T-cell (primary cell): ENCODE data around the gene GPC5. TPM values are rescaled to one million over a fixed set of nuclear protein-coding genes. Genes with fewer than 3 reads are reported as not detected.

Experiments
- ATAC-seq, 4 experiments: fragments of 200-7000 bp in 3 of 4; fragments of 150-1000 bp in 1 of 4; cut with Tn5 transposase; replicated peaks in 1 of 4; 1 replicate in 3 of 4; 2 replicates in 1 of 4; pipeline ENCODE4 v1.10.0; 2021; ENCODE audit warnings: moderate library complexity in 3 of 4, mild to moderate bottlenecking in 2 of 4, moderate number of reproducible peaks in 1 of 4
- CTCF ChIA-PET, 2 donors: fragments of 300-600 bp; sonication (Branson Sonifier 250); formaldehyde crosslinking; loops; one replicate each; lab custom pipeline; 2022; ENCODE audit warnings: antibody characterized with exemption in 2 of 2; lab: Charles Lee
- POLR2A ChIA-PET, 2 donors: fragments of 300-600 bp; sonication (Branson Sonifier 250); formaldehyde crosslinking; loops; one replicate each; lab custom pipeline; 2022; ENCODE audit warnings: antibody characterized with exemption in 2 of 2; lab: Charles Lee
- DNase-seq, 35 experiments: peaks; one replicate each; pipeline versions ENCODE4 v3.0.0 to v3.0.0-alpha.2; 2013 to 2023
- H3K27ac ChIP-seq: one replicate; pipeline ENCODE4 v1.5.1; 2013; ENCODE audit warnings: low read length
- H3K27me3 ChIP-seq, 2 experiments: replicated peaks in 1 of 2; 1 replicate in 1 of 2; 2 replicates in 1 of 2; pipeline versions ENCODE4 v1.6.1 to v1.7.0; 2013; ENCODE audit warnings: low read length in 1 of 2, mixed read lengths in 1 of 2; ENCODE audit not compliant: control insufficient read depth in 2 of 2, insufficient read depth in 2 of 2; ENCODE audit errors: extremely low read depth in 1 of 2
- H3K36me3 ChIP-seq, 2 donors: 1 replicate in 1 of 2; 2 replicates in 1 of 2; pipeline versions ENCODE4 v1.6.1 to v1.7.0; 2013; ENCODE audit warnings: low read length in 1 of 2; ENCODE audit not compliant: control insufficient read depth in 2 of 2, insufficient read depth in 1 of 2; ENCODE audit errors: extremely low read depth in 1 of 2
- H3K4me1 ChIP-seq, 2 experiments: 1 replicate in 1 of 2; 2 replicates in 1 of 2; pipeline versions ENCODE4 v1.6.1 to v1.7.0; 2013; ENCODE audit warnings: low read length in 2 of 2, mixed read lengths in 1 of 2; ENCODE audit not compliant: insufficient read depth in 2 of 2, control insufficient read depth in 1 of 2; ENCODE audit errors: extremely low read depth in 1 of 2
- H3K4me3 ChIP-seq, 2 donors: 1 replicate in 1 of 2; 2 replicates in 1 of 2; pipeline versions ENCODE4 v1.5.1 to v1.7.0; 2013; ENCODE audit warnings: mild to moderate bottlenecking in 2 of 2, low read length in 1 of 2, moderate library complexity in 1 of 2; ENCODE audit not compliant: control insufficient read depth in 1 of 2; ENCODE audit errors: extremely low read depth in 1 of 2
- H3K9me3 ChIP-seq: 2 replicates; pipeline ENCODE4 v1.7.0; 2013
- H3K27ac Mint-ChIP-seq, 2 donors: one replicate each; pipeline ENCODE4 v1.8.0; 2020 to 2021; ENCODE audit warnings: mild to moderate bottlenecking in 2 of 2, mixed read lengths in 2 of 2
- H3K27me3 Mint-ChIP-seq, 2 donors: one replicate each; pipeline ENCODE4 v1.8.0; 2021 to 2022; ENCODE audit warnings: mixed read lengths in 2 of 2
- H3K36me3 Mint-ChIP-seq: one replicate; pipeline ENCODE4 v1.8.0; 2021; ENCODE audit warnings: mixed read lengths
- H3K4me1 Mint-ChIP-seq, 3 donors: one replicate each; pipeline ENCODE4 v1.8.0; 2020 to 2022; ENCODE audit warnings: mixed read lengths in 3 of 3, mild to moderate bottlenecking in 1 of 3
- H3K4me3 Mint-ChIP-seq, 3 donors: one replicate each; pipeline ENCODE4 v1.8.0; 2020 to 2022; ENCODE audit warnings: mild to moderate bottlenecking in 3 of 3, mixed read lengths in 3 of 3, moderate library complexity in 3 of 3
- H3K9me3 Mint-ChIP-seq, 3 donors: one replicate each; pipeline ENCODE4 v1.8.0; 2020 to 2022; ENCODE audit warnings: mixed read lengths in 3 of 3
- WGBS: methylation state at CpG from one replicate; pipeline ENCODE4 v1.1.5; 2013; ENCODE audit warnings: missing lambda C conversion rate; ENCODE audit not compliant: insufficient coverage; 5-methylcytosine and 5-hydroxymethylcytosine counted together
- total RNA-seq, 35 experiments: library from RNA in 6 of 35; stranded (reverse) in 6 of 35; fragments of 120-200 nt in 1 of 35; gene quantifications; one replicate each; pipeline versions ENCODE4 v1.2.1 to v1.2.4 and lab custom pipeline; 2013 to 2026

The GPC5 gene
- total RNA-seq, 5 donors from 2014 or later (not counting 1 experiment from before 2014, with no cell fraction given): 0.12 to 0.39 (median 0.26) TPM

- Histone ChIP-seq H3K27me3 (no peaks in the 10 kb centered on the region), H3K9me3 (no peaks in the 10 kb centered on the region), H3K27ac (no peak overlapping the region), H3K4me3 (no peak overlapping the region), H3K36me3 (no peaks in the 10 kb centered on the region), H3K4me1 (no peaks in the 10 kb centered on the region)
- no peak for ATAC-seq
- WGBS: no CpG with 5 or more reads among the region's 2 CpGs
- Mint-ChIP-seq H3K4me1 (no peaks in the 10 kb centered on the region), H3K9me3 (no peaks in the 10 kb centered on the region), H3K36me3 (no peaks in the 10 kb centered on the region), H3K27me3 (peaks cover 3 to 18% of the 10 kb centered on the region in 2 donors), H3K27ac (no peak overlapping the region), H3K4me3 (no peak overlapping the region)
- ChIA-PET CTCF (no interaction called here), POLR2A (no interaction called here)
- DNase-seq: no peak
Observed at GRCh38 chr13:91456837-91457236, 58.4 kb downstream of the GPC5 start.

DNA sequence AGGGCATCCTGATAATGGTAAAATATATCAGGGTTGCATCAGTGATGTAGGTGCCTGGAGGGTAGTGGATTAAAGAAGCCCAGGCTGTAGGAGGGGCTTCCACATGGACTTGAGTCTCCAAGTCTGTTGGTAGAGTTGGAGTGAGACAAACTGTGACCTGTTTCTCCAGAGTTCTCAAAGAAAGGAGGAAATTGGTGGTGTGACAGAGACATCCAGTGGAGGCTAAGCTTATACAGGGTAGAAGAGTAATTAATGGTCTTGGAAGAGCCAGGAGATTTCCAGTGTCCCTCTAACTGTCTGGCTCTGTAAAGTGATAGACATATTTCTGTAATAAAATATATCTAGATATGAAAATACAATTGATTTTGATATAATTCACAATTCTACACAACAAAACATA, 61.1 kb downstream of the GPC5 start:
- no peaks in the 10 kb centered on the region for H3K4me1 ChIP-seq
- ATAC-seq: no peak
- Mint-ChIP-seq H3K9me3 (no peaks in the 10 kb centered on the region), H3K36me3 (no peaks in the 10 kb centered on the region), H3K4me1 (no peaks in the 10 kb centered on the region), H3K27me3 (peaks cover 3 to 14% of the 10 kb centered on the region in 2 donors), H3K27ac (no peak overlapping the region), H3K4me3 (no peak overlapping the region)
- no peaks in the 10 kb centered on the region for H3K36me3 ChIP-seq
- POLR2A ChIA-PET: no interaction called here
- CTCF ChIA-PET: no interaction called here
- no peaks in the 10 kb centered on the region for H3K9me3 ChIP-seq
- H3K27me3 ChIP-seq: no peaks in the 10 kb centered on the region
- DNase-seq: peak in 1 of 35 experiments; percentile 18
- H3K4me3 ChIP-seq: no peak overlapping the region
- H3K27ac ChIP-seq: no peak overlapping the region

DNA sequence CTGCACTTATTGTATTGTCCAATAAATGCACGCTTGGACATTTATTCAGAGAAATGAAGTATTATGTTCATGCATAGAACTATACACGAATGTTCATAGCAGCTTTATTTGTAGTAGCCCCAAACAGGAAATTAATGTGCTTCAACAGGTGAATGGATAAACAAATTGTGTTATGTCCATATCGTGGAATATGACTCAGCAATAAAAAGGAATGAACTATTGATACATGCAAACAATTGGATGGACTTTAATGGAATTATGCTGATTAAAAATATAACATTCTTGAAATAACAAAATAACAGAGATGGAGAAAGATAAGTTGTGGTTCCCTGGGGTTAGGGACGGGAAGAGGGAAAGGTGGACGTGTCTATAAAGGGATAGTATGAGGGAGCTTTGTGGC, 65.9 kb downstream of the GPC5 start:
- no peak for ATAC-seq
- no peaks in the 10 kb centered on the region for H3K9me3 Mint-ChIP-seq
- no peaks in the 10 kb centered on the region for H3K36me3 Mint-ChIP-seq
- CTCF ChIA-PET: no interaction called here
- H3K4me1 ChIP-seq: no peaks in the 10 kb centered on the region
- H3K27me3 ChIP-seq: no peaks in the 10 kb centered on the region
- 80% methylated on average over 1 of the region's 5 CpGs for WGBS
- H3K4me1 Mint-ChIP-seq: no peaks in the 10 kb centered on the region
- no peaks in the 10 kb centered on the region for H3K36me3 ChIP-seq
- no peak for DNase-seq
- no peak overlapping the region for H3K27ac ChIP-seq
- H3K4me3 ChIP-seq: no peak overlapping the region
- H3K27ac Mint-ChIP-seq: no peak overlapping the region
- no peaks in the 10 kb centered on the region for H3K27me3 Mint-ChIP-seq
- no peaks in the 10 kb centered on the region for H3K9me3 ChIP-seq
- POLR2A ChIA-PET: no interaction called here
- no peak overlapping the region for H3K4me3 Mint-ChIP-seq

DNA sequence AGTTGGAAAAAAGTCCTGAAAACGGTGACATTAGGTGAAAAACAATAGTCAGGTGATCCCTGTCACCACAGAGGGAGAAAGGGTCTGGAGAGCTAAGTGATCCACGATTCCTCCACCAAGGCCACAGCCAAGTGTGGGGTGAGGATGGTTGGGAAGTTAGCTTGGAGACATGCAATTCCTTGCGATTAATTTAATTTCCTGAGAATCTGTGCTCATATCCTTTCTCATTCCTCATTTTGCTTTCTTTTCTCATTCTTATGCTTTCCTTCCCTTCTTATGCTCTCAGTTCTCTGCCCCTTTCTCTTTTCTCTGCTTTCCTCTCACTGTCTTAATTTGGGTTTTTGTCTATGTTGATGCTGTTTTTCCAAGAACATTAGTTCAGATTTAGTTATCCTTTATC, 68.8 kb downstream of the GPC5 start:
- no peaks in the 10 kb centered on the region for H3K4me1 Mint-ChIP-seq
- no peak for DNase-seq
- no peak overlapping the region for H3K27ac ChIP-seq
- ATAC-seq: no peak
- no peaks in the 10 kb centered on the region for H3K9me3 Mint-ChIP-seq
- H3K27me3 Mint-ChIP-seq: peaks cover 0 to 4% of the 10 kb centered on the region in 2 donors
- H3K36me3 ChIP-seq: no peaks in the 10 kb centered on the region
- CTCF ChIA-PET: no interaction called here
- POLR2A ChIA-PET: no interaction called here
- 0% methylated on average over 1 of the region's 3 CpGs for WGBS
- no peak overlapping the region for H3K4me3 ChIP-seq
- H3K9me3 ChIP-seq: no peaks in the 10 kb centered on the region
- no peak overlapping the region for H3K4me3 Mint-ChIP-seq
- no peaks in the 10 kb centered on the region for H3K4me1 ChIP-seq
- no peaks in the 10 kb centered on the region for H3K36me3 Mint-ChIP-seq
- no peaks in the 10 kb centered on the region for H3K27me3 ChIP-seq
- H3K27ac Mint-ChIP-seq: no peak overlapping the region

DNA sequence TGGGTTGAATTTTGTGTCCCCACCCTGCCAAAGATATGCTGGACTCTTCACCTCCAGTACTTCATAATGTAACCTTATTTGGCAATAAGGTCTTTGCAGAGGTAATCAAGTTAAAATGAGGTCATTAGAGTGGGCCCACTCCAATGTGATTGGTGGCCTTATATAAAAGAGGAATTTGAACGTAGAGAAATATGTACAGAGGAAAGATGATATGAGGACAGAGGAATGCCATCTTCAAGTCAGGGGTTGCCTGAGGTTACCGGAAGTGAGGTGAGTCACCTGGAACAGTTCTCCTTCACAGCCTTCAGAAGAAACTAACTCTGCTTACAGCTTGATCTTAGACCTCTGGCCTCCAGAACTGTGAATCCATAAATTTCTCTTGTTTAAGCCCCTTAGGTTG, 69.9 kb downstream of the GPC5 start:
- no peaks in the 10 kb centered on the region for H3K9me3 ChIP-seq
- no peak for ATAC-seq
- H3K4me1 ChIP-seq: no peaks in the 10 kb centered on the region
- H3K4me3 Mint-ChIP-seq: no peak overlapping the region
- CTCF ChIA-PET: no interaction called here
- no peaks in the 10 kb centered on the region for H3K27me3 ChIP-seq
- H3K27ac Mint-ChIP-seq: no peak overlapping the region
- DNase-seq: no peak
- H3K27me3 Mint-ChIP-seq: peaks cover 0 to 8% of the 10 kb centered on the region in 2 donors
- POLR2A ChIA-PET: no interaction called here
- no peak overlapping the region for H3K4me3 ChIP-seq
- H3K4me1 Mint-ChIP-seq: no peaks in the 10 kb centered on the region
- WGBS: no CpG with 5 or more reads among the region's 2 CpGs
- H3K27ac ChIP-seq: no peak overlapping the region
- H3K9me3 Mint-ChIP-seq: no peaks in the 10 kb centered on the region
- H3K36me3 ChIP-seq: no peaks in the 10 kb centered on the region
- H3K36me3 Mint-ChIP-seq: no peaks in the 10 kb centered on the region

DNA sequence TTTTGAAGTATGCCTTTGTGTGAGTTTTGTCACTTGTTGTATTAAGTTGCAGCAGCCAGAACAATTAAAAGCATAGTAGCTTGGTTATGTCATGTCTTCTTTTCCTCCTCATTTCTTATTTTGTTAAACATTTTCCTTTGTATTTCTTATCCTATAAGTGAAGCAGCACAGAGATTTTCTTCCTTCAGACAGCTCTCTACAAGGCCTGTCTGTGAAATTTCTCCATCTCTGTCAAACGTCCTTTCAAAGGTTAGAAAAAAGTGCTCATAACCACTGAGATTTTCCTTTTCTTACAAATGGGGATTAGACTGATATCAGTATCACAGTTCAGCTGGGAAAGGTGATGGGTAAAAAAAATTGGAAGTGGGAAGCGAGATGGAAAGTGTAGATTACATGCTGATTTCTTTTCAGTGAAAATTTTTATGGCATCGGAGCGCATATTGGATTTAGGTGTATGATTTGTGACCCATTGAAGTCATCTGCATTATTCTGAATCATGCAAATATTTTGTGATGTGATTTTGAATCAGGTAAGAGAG, 71.7 kb downstream of the GPC5 start:
- H3K4me3 Mint-ChIP-seq: no peak overlapping the region
- no peak overlapping the region for H3K27ac ChIP-seq
- no peaks in the 10 kb centered on the region for H3K4me1 Mint-ChIP-seq
- CTCF ChIA-PET: no interaction called here
- ATAC-seq (no peak), DNase-seq (no peak)
- H3K36me3 ChIP-seq: no peaks in the 10 kb centered on the region
- no peaks in the 10 kb centered on the region for H3K9me3 ChIP-seq
- POLR2A ChIA-PET: no interaction called here
- H3K9me3 Mint-ChIP-seq: no peaks in the 10 kb centered on the region
- H3K36me3 Mint-ChIP-seq: no peaks in the 10 kb centered on the region
- no peaks in the 10 kb centered on the region for H3K27me3 ChIP-seq
- H3K4me3 ChIP-seq: no peak overlapping the region
- 86% methylated on average over 3 of the region's 4 CpGs for WGBS
- peaks cover 0 to 8% of the 10 kb centered on the region in 2 donors for H3K27me3 Mint-ChIP-seq
- no peaks in the 10 kb centered on the region for H3K4me1 ChIP-seq
- no peak overlapping the region for H3K27ac Mint-ChIP-seq

GRCh38 chr13:91470681-91471080, 72.3 kb downstream of the GPC5 start:
- Histone ChIP-seq H3K4me3 (no peak overlapping the region), H3K27ac (no peak overlapping the region), H3K9me3 (no peaks in the 10 kb centered on the region), H3K4me1 (no peaks in the 10 kb centered on the region), H3K27me3 (no peaks in the 10 kb centered on the region), H3K36me3 (no peaks in the 10 kb centered on the region)
- H3K4me1 Mint-ChIP-seq: no peaks in the 10 kb centered on the region
- CTCF ChIA-PET: interaction anchor here in 1 of 2 donors (0.6 kb wide), 1 partner anchor 416 kb away, joined by 3 read pairs; no protein-coding TSS in a partner anchor
- H3K27ac Mint-ChIP-seq: no peak overlapping the region
- no peaks in the 10 kb centered on the region for H3K9me3 Mint-ChIP-seq
- no peak overlapping the region for H3K4me3 Mint-ChIP-seq
- no peaks in the 10 kb centered on the region for H3K36me3 Mint-ChIP-seq
- POLR2A ChIA-PET: no interaction called here
- no CpG with 5 or more reads among the region's 3 CpGs for WGBS
- H3K27me3 Mint-ChIP-seq: peaks cover 0 to 8% of the 10 kb centered on the region in 2 donors
- no peak for DNase-seq
- ATAC-seq: no peak
